IPS-15b (cell line): ENCODE results near the gene FBXO2.
"Not testable (repeated sequence)": the region's sequence is repeated elsewhere in the genome, so short reads cannot be mapped to it uniquely, and the experiment has no call there.

ENCODE experiments used
- H3K27me3 ChIP-seq: one replicate; pipeline ENCODE4 v1.6.1; 2013; ENCODE audit warnings: low read length; ENCODE audit not compliant: control insufficient read depth, insufficient read depth
- H3K36me3 ChIP-seq: one replicate; pipeline ENCODE4 v1.6.1; 2013; ENCODE audit warnings: low read length; ENCODE audit not compliant: control insufficient read depth, insufficient read depth
- H3K4me1 ChIP-seq: one replicate; pipeline ENCODE4 v1.6.1; 2013; ENCODE audit warnings: mild to moderate bottlenecking, low read length; ENCODE audit not compliant: control insufficient read depth, insufficient read depth
- H3K4me3 ChIP-seq: one replicate; pipeline ENCODE4 v1.5.1; 2013; ENCODE audit warnings: low read depth, low read length
- H3K9ac ChIP-seq: one replicate; pipeline ENCODE4 v1.6.1; 2013; ENCODE audit warnings: low read depth, mild to moderate bottlenecking, low read length
- H3K9me3 ChIP-seq: one replicate; pipeline ENCODE4 v1.6.1; 2013; ENCODE audit warnings: mild to moderate bottlenecking, low read length; ENCODE audit not compliant: control insufficient read depth, insufficient read depth

FBXO2 gene

DNA sequence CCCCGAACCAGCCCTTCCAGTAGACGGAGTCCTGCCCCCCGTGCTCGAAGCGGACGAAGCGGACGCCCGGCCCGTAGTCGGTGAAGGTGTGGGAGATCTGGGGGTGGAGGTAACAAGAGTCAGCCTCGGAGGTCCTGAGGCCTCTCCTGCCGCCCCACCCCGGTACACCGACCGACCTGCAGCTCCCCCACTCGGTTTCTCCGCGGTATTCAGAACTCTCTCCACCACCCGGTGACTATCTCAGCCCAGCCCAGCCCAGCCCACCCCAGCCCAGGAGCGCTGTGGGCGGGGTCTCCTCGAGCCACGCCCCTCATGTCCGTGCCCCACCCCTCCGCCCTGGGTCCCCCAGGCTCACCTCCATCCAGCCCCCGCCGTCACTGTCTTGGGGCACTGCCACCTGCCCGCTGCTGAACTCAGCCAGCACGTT is 5.5 kb downstream of the FBXO2 start:
- Histone ChIP-seq H3K9me3 (no peaks in the 10 kb centered on the region), H3K36me3 (peaks cover 9% of the 10 kb centered on the region), H3K4me3 (peak overlapping the region; percentile 26), H3K4me1 (peaks cover 17% of the 10 kb centered on the region), H3K27me3 (peaks cover 9% of the 10 kb centered on the region), H3K9ac (peak overlapping the region; percentile 24)

DNA sequence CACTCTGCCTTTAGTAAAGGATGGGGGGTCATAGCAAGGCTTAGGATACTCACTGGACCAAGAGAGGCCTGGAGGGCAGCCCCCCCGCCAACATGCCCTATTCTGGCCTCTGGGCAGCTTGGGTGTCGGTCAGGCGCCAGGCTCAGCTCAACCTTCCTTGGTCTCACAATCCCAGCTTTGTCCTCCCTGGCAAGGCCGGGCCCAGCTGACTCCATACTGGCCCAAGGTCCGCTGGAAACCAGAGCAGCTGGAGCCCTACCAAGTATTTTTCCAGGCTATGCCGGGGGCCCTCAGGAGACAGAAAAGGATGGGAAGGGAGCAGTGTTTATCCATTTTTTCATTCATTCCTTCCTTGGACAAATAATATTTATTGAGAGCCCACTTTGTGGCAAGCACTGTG is 6.2 kb downstream of the FBXO2 start:
- Histone ChIP-seq H3K4me1 (peaks cover 17% of the 10 kb centered on the region), H3K27me3 (peaks cover 9% of the 10 kb centered on the region), H3K36me3 (peaks cover 9% of the 10 kb centered on the region), H3K9me3 (no peaks in the 10 kb centered on the region), H3K9ac (no peak overlapping the region), H3K4me3 (peak overlapping the region; percentile 26)

DNA sequence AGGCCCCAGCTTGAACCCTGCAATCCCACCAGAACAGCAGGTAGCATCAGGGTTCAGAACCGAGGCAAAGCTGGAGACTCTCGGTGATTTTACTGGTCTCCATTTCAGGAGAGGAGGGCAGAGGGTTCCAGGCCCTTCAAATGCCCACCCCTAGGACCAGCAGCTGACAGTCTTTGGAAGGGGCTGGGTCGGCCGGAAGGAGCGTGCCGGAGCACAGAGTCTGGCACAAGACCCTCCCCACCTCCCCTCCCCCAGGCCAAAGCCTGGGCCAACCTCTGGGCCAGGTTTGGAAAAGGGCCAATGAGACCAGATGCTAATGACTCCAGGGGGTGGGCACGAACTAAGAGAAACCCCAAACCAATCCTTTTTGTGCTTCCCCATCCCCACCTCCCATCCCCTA is 6.9 kb downstream of the FBXO2 start:
- H3K27me3 ChIP-seq, result peaks cover 9% of the 10 kb centered on the region
- H3K9me3 ChIP-seq, result no peaks in the 10 kb centered on the region
- H3K4me1 ChIP-seq, result peaks cover 13% of the 10 kb centered on the region
- H3K4me3 ChIP-seq, result no peak overlapping the region
- H3K36me3 ChIP-seq, result peaks cover 9% of the 10 kb centered on the region
- no peak overlapping the region for H3K9ac ChIP-seq

DNA sequence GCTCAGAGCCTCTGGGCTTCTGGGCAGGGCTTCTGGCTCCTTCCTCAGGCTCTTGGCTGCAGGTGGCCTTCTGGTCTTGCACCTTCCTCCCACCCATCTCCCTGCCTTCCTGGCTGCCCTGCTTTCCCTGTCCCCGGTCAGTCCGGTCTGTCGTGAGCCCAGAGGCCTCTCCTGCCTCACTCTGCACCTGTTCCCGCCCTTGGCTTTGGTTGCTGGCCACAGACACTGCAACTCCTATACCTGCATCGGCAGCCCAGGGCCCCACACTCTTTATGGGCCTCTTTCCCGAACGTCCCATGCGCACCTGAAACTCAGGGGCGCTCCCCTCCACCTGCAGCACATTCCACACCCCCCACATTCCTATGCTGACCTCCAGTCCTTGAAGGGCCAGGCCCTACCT is 7.9 kb downstream of the FBXO2 start:
- H3K27me3 ChIP-seq, result peaks cover 9% of the 10 kb centered on the region
- H3K4me1 ChIP-seq, result peaks cover 13% of the 10 kb centered on the region
- no peaks in the 10 kb centered on the region for H3K9me3 ChIP-seq
- no peak overlapping the region for H3K9ac ChIP-seq
- H3K4me3 ChIP-seq, result no peak overlapping the region
- H3K36me3 ChIP-seq, result peaks cover 9% of the 10 kb centered on the region

DNA sequence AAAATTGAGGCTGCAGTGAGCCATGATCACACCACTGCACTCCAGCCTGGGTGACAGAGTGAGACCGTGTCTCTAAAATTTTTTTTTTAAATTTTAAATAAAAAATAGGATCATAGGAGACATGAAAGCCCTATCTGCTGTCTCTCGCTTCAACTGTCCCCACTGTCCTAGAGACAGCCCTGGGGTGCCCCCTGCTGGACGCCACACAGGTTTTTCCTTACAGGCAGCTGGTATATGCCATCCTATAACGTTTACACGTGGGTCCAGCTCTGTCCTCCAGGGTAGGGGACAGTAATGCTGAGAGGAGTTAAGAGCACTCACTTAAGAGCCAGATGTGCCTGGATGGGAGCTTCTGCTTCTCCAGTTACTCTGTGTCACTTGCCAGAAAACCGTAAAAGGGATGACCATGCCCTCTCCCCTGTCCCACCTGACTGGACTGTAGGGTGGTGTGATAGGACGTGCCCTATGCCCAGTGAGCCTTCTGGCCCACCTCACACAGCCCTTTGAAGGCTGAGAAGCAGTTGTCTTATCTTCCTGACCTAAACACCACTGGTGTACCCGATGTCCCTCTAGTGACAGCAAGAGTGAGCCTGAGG is 8.5 kb downstream of the FBXO2 start:
- Histone ChIP-seq H3K4me1 (peaks cover 11% of the 10 kb centered on the region), H3K4me3 (no peak overlapping the region), H3K9me3 (no peaks in the 10 kb centered on the region), H3K9ac (no peak overlapping the region), H3K36me3 (peaks cover 9% of the 10 kb centered on the region), H3K27me3 (peaks cover 4% of the 10 kb centered on the region)

DNA sequence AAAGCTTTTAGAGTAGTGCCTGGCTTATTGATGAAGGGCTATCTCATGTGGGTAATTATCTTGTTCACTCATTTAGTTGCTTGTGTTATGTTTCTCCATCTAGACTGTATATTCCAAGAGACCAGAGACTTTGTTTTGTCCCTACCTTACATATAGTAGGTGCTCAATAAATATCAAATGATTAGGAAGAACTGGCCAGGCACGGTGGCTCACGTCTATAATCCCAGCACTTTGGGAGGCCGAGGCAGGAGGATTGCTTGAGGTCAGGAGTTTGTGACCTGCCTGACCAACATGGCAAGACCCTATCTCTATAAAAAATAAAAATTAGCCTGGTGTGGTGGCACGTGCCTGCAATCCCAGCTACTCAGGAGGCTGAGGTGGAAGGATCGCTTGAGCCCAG is 9.0 kb downstream of the FBXO2 start:
- Histone ChIP-seq H3K9me3 (no peaks in the 10 kb centered on the region), H3K4me1 (peaks cover 9% of the 10 kb centered on the region), H3K4me3 (no peak overlapping the region), H3K36me3 (peaks cover 9% of the 10 kb centered on the region), H3K9ac (no peak overlapping the region), H3K27me3 (peaks cover 4% of the 10 kb centered on the region)

DNA sequence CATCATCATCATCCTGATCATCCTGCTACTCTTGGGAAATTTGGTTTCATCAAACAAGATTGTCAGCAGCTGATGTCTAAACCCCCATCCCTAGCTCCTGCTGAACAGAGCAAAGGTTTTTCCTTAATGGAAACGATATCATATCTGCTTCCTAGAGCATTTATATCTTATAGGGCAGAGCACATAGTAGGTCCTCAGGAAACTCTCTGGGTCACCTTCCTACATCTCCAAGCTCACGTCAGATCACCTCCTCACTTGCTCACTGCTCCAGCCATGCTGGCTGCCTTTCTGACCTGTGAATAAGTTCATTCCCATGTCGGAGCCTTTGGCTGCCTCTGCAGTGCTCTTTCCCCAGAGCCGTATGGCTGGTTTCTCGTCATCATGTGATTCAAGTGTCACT is 10.4 kb downstream of the FBXO2 start:
- Histone ChIP-seq H3K4me3 (no peak overlapping the region), H3K4me1 (no peaks in the 10 kb centered on the region), H3K36me3 (peaks cover 9% of the 10 kb centered on the region), H3K27me3 (no peaks in the 10 kb centered on the region), H3K9me3 (no peaks in the 10 kb centered on the region), H3K9ac (no peak overlapping the region)

DNA sequence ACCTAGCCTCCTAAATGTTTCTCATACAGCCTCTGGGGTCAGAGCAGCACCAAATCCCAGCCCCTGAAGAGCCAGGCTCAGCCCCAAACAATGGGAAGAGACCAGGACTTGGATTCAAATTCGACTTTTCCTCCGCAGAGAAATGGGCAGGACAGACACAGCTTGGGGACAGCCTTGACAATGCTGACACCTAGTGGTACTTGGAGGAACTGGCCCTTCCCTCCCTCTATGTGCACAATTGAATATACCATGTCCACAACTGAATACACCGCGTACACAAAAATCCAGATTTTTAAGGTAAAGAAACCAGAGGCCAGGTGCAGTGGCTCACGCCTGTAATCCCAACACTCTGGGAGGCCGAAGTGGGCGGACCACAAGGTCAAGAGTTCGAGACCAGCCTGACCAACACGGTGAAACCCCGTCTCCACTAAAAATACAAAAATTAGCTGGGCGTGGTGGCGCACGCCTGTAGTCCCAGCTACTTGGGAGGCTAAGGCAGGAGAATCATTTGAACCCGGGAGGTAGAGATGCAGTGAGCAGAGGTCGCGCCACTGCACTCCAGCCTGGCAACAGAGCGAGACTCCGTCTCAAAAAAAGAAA is 11.7 kb downstream of the FBXO2 start:
- H3K36me3 ChIP-seq, H3K4me3 ChIP-seq, H3K9ac ChIP-seq, H3K27me3 ChIP-seq, H3K9me3 ChIP-seq, H3K4me1 ChIP-seq: not testable (repeated sequence)

DNA sequence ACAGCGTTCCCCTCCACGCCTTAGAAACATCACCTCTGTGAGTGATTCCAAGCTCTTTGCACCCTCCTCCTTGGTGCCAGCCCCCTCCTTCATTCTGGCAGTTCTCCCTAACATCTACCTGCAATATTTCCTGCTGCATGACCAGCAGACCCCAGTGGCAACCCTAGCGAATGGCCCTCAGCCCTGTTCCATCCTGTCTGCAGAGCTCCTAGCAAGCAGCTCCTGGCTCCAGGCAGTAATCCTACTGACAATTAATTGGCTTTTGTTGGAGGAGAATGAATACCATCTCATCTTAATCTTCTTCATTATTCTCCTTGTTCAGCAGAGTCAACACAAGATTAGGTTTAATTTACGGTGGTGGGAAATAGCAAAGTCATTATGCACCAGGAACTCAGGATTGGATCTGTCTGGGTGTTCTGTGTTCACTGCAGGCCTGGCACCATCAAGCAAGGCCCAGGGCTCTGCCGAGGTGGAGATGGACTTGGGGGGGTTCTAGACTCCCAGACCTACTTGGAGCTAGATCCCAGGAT is 12.4 kb downstream of the FBXO2 start:
- H3K9ac ChIP-seq, result no peak overlapping the region
- no peak overlapping the region for H3K4me3 ChIP-seq
- no peaks in the 10 kb centered on the region for H3K4me1 ChIP-seq
- H3K36me3 ChIP-seq, result no peaks in the 10 kb centered on the region
- H3K27me3 ChIP-seq, result no peaks in the 10 kb centered on the region
- H3K9me3 ChIP-seq, result no peaks in the 10 kb centered on the region

DNA sequence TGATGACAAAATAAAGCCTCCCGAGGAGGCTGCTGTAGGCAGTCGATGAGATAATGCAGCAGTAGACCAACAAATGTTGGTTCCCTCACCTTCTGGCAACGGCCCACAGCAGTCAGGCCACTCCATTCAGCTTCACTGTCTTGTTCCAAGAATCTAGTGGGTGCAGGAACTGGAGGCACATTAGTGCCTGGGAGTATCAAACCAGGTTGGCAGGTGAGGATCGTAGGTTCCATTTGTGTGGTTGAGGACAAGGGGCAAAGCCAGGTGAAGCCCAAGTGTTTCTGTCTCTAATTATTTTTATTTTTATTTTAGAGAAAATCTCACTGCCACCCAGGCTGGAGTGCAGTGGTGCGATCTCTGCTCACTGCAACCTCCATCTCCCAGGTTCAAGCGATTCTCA is 13.3 kb downstream of the FBXO2 start:
- H3K36me3 ChIP-seq, result no peaks in the 10 kb centered on the region
- no peaks in the 10 kb centered on the region for H3K4me1 ChIP-seq
- no peaks in the 10 kb centered on the region for H3K9me3 ChIP-seq
- no peak overlapping the region for H3K9ac ChIP-seq
- H3K4me3 ChIP-seq, result no peak overlapping the region
- H3K27me3 ChIP-seq, result no peaks in the 10 kb centered on the region

DNA sequence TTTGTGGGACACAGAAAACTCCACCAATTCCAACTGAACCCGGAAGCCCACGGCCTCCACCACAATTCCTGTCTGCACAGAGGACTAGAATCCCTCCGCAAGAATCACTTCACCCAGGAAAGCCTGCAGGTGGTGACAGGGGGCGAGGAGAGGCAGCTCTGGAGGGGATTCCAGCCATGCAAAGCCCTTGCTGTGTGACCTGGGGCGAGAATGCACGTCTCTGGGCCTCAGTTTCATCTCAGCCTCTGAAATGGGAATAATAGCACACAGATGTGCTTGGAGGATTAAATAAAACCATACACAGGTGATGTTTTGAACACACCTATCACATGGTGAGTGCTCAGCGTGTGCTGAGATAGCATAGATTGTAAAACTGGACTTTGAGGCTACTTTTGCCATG is 14.1 kb downstream of the FBXO2 start:
- H3K9me3 ChIP-seq, result no peaks in the 10 kb centered on the region
- H3K27me3 ChIP-seq, result no peaks in the 10 kb centered on the region
- H3K4me1 ChIP-seq, result no peaks in the 10 kb centered on the region
- no peak overlapping the region for H3K9ac ChIP-seq
- no peaks in the 10 kb centered on the region for H3K36me3 ChIP-seq
- H3K4me3 ChIP-seq, result no peak overlapping the region

DNA sequence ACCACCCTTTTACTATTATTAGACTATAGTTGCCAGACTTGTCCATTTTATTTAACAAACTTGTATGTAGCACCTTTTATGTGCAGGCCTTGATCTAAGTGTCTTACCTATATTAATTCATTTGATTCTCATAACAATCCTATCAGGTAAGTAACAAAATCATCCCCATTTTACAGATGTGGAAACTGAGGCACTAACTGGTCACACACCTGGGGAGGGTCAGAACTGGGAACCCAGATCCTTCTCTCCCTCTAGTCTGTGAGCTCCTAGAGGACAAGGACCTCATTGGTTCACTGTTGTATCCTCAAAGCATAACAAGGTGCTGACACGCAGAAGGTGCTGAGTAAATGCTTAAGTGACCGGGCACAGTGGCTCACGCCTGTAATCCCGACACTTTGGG is 14.9 kb downstream of the FBXO2 start:
- no peaks in the 10 kb centered on the region for H3K4me1 ChIP-seq
- H3K4me3 ChIP-seq, result no peak overlapping the region
- H3K27me3 ChIP-seq, result no peaks in the 10 kb centered on the region
- no peaks in the 10 kb centered on the region for H3K9me3 ChIP-seq
- no peaks in the 10 kb centered on the region for H3K36me3 ChIP-seq
- no peak overlapping the region for H3K9ac ChIP-seq
